ENCODE measurements around the gene MPP7.

The MPP7 gene

DNA sequence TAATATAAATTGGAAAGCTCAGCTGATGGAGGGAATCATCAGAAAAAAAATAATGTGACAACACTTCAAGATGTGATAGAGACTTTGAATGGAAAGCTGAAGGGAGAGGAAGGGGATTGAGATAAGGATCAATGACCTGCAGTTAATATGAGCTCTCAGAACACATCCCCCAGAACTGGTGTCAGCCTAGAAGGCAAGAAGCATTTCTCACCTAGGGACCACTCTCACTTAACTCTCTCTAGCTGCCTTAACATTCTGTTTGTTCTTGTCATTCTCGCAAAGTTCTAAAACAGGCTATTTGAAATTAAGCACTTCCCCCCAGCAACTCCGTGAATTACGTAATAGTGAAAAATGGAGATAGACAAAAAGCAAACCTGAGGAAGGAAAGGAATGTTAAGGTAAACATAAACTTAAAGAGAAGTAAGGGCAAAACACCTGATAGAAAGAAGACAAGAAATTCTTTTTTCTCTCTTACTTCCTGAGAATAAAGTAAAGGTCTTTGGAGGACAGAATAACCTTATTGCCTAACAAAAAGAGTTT lies 1.2 kb upstream of the MPP7 start:
- FAIRE-seq: no peak

GRCh38 chr10:28302012-28302637 lies 739 bp downstream of the MPP7 start:
- no peak for FAIRE-seq

DNA sequence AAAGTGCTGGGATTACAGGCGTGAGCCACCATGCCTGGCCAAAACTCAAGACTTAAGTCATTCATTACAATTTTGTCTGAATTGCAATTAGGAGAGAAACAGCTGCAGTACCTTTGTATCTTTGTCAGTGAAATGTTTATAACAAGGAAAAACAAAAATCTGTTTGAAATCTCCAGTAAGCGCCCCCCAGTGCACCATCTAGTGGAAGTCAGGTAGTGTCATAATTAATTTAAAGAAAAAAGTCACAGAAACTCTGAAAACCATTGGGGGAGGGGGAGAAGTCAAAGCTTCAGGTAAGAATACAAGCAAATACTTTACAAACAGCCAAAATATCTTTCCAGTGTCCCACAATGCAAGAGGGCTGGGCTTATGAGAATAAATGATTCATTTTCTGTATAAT lies 2.8 kb downstream of the MPP7 start:
- no peak for FAIRE-seq

- no peak for FAIRE-seq
Measured at GRCh38 chr10:28298951-28299350, 3.9 kb downstream of the MPP7 start.

GRCh38 chr10:28296023-28296422 lies 6.8 kb downstream of the MPP7 start:
- FAIRE-seq: no peak

DNA sequence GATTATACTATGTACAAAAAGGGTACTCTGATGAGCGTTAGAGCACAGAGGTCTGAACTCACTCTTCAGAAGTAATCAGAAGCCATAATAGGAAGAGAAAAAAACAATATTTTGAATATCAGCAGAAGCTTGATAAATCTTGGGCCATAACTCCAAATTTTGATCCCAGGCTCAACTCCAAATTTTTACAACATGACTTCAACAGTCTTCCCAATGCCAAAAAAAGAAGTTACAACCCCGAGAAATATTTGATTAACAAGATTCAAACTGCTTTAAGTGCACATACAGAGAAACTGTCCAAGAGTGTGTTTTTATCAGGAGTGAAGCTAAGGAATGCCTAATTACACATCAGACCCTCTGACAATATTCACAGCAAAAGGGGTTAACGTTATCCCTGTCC lies 7.5 kb downstream of the MPP7 start:
- no peak for FAIRE-seq

DNA sequence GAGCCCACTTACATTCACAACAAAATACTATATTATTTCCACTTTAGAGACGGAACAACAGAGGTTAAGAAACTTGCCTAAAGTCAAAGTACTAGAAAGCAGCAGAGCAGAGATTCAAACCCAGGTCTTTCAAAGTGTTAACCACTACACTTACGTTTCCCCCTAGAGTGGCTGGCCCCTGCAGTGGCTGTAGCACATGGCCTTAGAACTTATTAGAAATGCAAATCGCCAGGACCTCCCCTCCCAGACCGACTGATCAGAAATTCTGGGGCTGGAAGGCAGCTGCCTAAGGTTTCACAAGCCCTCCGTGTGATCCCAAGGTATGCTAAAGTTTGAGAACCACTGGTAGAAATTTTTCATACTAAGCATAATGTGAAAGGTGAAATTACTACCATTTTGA lies 8.1 kb downstream of the MPP7 start:
- FAIRE-seq: no peak

DNA sequence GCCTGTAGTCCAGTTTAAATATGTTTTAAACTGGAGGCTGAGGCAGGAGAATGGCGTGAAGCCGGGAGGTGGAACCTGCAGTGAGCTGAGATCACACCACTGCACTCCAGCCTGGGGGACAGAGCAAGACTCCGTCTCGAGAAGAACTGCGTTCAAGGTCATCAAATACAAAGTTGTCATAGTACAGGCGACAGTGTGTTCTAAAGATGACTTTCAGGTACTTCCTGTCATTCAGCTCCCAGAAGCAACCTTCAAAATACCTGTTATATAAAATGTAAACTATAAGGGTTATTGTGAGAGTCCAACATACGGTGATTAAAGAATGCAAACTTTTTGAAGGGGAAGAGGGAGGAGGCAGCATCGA lies 8.7 kb downstream of the MPP7 start:
- FAIRE-seq: no peak

DNA sequence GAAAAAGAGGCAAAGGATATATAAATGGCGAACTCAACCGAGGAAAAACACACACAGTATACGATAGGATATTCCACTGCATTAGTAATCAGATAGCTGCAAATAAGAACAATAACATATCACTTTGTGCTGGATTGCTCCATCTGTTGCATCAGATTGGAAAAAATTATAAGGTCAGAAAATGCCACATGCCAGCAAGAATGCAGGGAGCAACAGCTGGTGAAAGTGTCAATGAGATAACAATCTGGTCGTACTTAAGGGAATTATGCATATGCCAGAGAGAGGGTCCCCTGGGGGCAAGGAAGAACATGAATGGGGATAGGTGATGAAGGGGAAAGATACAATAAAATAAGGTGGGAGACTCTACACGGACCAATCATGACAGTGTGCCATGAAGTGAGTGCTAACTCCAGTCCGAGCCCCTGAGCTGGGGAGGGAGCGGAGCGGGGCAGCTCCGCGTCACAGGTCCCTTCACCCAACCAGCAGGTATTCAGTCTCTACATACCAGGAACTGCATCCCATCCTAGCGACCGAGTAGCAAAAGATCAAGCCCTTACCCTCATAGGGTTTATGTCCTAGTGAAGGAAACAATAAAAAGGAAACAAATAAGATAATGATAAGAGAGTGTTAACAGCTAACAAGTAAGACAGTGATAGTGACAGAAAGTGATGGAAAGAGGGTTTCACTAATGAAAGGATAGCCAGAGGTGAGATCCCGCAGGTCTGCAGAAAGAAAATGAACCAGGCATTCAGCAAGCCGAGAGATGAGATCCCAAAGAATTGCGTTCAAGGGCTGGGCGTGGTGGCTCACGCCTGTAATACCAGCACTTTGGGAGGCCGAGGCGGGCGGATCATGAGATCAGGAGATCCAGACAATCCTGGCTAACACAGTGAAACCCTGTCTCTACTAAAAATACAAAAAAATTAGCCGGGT lies 9.4 kb downstream of the MPP7 start:
- no peak for FAIRE-seq

GRCh38 chr10:28291881-28292297 lies 11.0 kb downstream of the MPP7 start:
- no peak for FAIRE-seq

GRCh38 chr10:28285816-28286215 lies 17.0 kb downstream of the MPP7 start:
- no peak for FAIRE-seq

GRCh38 chr10:28284126-28284525 lies 18.7 kb downstream of the MPP7 start:
- no peak for FAIRE-seq

DNA sequence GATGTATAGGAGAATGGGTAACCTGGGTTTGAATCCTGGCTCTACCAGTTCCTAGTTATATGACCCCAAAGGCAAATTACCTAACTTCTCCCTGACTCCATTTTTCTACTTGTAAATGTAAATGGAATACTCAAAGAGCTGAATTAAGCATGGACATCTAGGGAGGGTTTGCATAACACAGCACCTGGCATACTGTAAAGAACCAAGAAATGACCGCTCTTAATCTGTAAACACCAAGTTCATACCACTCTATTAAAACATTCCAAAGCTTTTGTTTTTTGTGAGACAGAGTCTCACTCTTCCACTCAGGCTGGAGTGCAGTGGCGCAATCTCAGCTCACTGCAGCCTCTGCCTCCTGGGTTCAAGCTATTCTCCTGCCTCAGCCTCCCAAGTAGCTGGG lies 19.6 kb downstream of the MPP7 start:
- no peak for FAIRE-seq

GRCh38 chr10:28282336-28282735 lies 20.5 kb downstream of the MPP7 start:
- FAIRE-seq: no peak

DNA sequence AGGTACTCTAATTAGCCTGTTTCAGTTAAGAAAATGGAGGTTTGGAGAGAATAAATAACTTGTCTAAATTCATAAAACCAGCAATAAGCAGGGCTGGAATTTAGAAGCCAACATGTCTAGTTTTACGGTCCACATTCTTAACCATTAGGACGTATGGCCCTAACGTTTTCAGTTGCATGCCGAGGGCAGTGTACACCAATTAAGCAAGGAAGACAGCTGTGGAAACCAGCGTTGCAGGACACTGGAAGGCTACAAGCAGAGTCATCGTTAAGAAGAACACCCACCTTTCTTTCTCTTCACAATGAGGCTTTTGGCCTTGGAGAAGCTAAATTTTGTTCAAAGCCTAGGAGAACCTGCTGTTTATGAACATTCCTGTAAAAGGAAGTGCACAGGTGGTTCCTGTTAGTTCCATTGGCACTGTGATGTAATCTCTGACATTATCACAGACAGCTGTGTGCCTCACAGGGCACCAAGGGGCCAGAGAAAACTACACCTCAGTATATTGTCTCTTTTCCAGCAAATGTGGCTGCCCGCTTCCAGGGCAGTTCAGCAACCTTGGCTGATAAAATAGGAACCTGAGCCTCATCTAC lies 21.0 kb downstream of the MPP7 start:
- no peak for FAIRE-seq

DNA sequence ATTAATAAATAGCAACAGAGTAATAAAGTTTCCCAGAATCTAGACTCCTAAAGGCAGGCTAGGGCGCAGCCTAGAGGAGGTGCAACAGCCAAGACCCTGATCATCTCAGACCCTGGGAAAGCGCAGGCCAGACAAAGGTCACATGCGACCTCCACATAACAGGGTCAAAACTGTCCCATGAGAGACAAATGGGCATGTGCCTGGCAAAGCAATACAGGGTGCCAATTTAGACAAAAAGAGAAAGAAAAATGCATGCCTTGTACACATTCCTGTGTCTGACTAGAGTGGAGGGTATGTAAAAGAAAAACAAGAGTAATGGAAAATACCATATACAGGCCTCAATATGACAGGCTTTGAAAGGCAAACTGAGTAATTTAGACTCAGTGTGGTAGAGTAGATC lies 22.2 kb downstream of the MPP7 start:
- no peak for FAIRE-seq

DNA sequence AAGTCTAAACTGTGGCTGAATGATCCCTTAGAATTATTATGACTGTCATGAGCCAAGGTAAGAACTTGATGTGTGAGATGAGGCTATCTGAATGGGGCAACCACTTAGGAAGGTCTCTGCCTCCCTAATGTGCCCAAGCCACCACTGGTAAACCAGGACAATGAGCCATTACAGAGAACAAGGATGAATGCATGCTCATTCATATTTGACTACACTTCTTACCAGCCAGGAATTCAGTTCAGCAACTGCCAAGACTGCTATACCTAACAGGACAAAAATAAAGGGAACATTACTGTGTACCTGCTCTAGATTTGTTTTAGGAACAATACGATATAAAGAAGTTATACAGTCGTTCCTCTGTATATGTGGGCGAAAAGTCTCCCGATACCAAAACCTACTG lies 23.0 kb downstream of the MPP7 start:
- FAIRE-seq: no peak

- no peak for FAIRE-seq
Measured at GRCh38 chr10:28278842-28279241, 24.0 kb downstream of the MPP7 start.

DNA sequence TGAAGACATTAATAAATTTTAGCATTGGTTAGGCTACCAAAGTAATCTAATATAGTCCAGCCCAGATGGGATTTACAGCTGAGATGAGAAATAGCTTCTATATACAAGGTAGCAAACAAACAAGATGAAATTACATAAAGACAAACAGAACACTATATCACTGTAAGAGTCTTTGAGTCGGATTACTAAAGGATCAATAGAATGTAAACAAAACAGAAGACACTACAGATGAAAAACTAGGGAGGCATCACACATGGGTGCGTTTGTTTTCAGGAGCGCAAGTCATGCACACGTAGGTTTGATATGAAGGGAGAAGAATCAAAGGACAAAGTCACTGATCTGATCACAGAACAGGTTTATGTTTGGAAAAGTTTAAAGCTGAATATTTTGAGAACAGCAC lies 26.5 kb downstream of the MPP7 start:
- no peak for FAIRE-seq

- FAIRE-seq: no peak
Measured at GRCh38 chr10:28274475-28274874, 28.4 kb downstream of the MPP7 start.

DNA sequence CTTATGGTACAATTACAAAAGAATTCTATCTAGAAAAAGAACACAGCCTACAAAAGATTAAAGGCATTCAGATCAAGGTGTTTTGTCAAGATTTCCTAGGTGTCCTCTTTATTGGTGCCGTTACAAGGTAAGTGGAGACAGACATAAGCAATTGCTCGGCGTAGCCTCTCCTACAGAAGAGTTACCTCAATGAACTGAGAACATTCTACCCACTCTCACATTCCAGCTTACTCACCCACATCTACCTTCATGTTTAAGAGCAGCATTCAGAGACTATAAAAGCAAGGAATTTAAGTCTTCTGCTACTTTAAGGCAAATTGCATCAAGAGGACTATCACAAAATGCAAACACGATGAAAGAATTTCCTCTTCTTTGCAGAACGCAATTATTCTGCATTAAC lies 29.5 kb downstream of the MPP7 start:
- no peak for FAIRE-seq

DNA sequence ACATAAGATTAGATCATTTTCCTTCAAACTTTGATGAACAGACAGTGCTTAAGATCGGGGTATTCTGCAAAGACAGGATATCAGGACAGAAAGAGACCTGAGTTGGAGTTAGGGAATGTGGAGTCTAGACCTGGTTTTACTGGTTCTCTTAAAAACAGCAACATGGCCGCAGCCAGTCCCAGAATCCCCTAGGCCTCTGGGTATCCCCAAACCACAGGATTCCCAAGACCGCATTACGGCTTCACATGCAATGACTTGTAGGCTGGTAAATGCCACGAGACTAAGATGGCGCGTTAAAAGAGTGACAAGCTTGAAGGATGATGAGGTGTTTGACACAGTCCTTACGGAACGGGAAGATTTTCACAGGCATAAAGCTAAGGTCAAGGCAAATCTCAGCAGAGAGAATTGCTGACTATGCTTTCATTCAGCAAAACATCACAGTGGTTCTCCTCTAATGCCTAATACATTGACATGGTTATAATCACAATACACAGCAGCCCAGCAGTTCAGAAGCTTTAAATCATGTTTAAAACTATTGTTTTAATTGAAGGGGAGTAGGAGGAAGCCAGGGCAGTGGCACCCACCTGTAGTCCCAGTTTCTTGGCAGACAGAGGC lies 32.9 kb downstream of the MPP7 start:
- no peak for FAIRE-seq

- no peak for FAIRE-seq
Measured at GRCh38 chr10:28266449-28267224, 36.2 kb downstream of the MPP7 start.
